Keratinocyte (primary cell): ENCODE results near the gene HOXB7. TPM values are rescaled to one million over a fixed set of nuclear protein-coding genes. Genes with fewer than 3 reads are reported as not detected.

Experiments
- DNase-seq: peaks from one replicate; pipeline ENCODE4 v3.0.0-alpha.2; 2011; ENCODE audit warnings: low read depth, missing footprints, low spot score
- FAIRE-seq: peaks from 2 replicates; lab custom pipeline; 2011; peaks lifted over from hg19 to GRCh38; lab: Jason Lieb, UNC
- H2AFZ ChIP-seq: 2 replicates; pipeline ENCODE4 v1.6.0; 2012; ENCODE audit warnings: low read length, control low read depth, inconsistent platforms; ENCODE audit not compliant: control insufficient read depth
- H3K27ac ChIP-seq: 2 replicates; pipeline ENCODE4 v1.5.1; 2011; ENCODE audit warnings: low read length; ENCODE audit not compliant: control insufficient read depth, insufficient read depth
- H3K27me3 ChIP-seq: 3 replicates; pipeline ENCODE4 v1.6.0; 2011; ENCODE audit warnings: low read length; ENCODE audit not compliant: control insufficient read depth, insufficient read depth; ENCODE audit errors: extremely low read depth
- H3K36me3 ChIP-seq, 2 experiments: 2 replicates in 1 of 2; 3 replicates in 1 of 2; pipeline ENCODE4 v1.5.1; 2011; ENCODE audit warnings: low read length in 2 of 2, mild to moderate bottlenecking in 1 of 2; ENCODE audit not compliant: control insufficient read depth in 2 of 2, insufficient read depth in 2 of 2; ENCODE audit errors: extremely low read depth in 1 of 2
- H3K4me1 ChIP-seq: 3 replicates; pipeline ENCODE4 v1.5.1; 2011; ENCODE audit warnings: low read length; ENCODE audit not compliant: control insufficient read depth, insufficient read depth; ENCODE audit errors: extremely low read depth
- H3K4me2 ChIP-seq: 3 replicates; pipeline ENCODE4 v1.6.0; 2011; ENCODE audit warnings: low read depth, low read length; ENCODE audit not compliant: control insufficient read depth, insufficient read depth; ENCODE audit errors: extremely low read depth
- H3K4me3 ChIP-seq, 3 experiments: fragments of 200-600 bp in 1 of 3; sonication (generic) in 1 of 3; 2 replicates in 2 of 3; 3 replicates in 1 of 3; pipeline ENCODE4 v1.5.1; 2011 to 2016; ENCODE audit warnings: low read length in 3 of 3, mild to moderate bottlenecking in 3 of 3, control low read depth in 2 of 3, inconsistent platforms in 1 of 3, low read depth in 1 of 3, mixed read lengths in 1 of 3, mixed run types in 1 of 3, moderate library complexity in 1 of 3; ENCODE audit not compliant: control insufficient read depth in 2 of 3, insufficient read depth in 2 of 3; ENCODE audit errors: extremely low read depth in 1 of 3
- H3K79me2 ChIP-seq: 2 replicates; pipeline ENCODE4 v1.6.0; 2012; ENCODE audit warnings: low read length; ENCODE audit not compliant: control insufficient read depth, insufficient read depth
- H3K9ac ChIP-seq: 3 replicates; pipeline ENCODE4 v1.6.0; 2011; ENCODE audit warnings: low read length; ENCODE audit not compliant: control insufficient read depth, insufficient read depth; ENCODE audit errors: extremely low read depth
- H3K9me1 ChIP-seq: 3 replicates; pipeline ENCODE4 v1.6.0; 2011; ENCODE audit warnings: low read length; ENCODE audit not compliant: control insufficient read depth, insufficient read depth; ENCODE audit errors: extremely low read depth
- H3K9me3 ChIP-seq: 2 replicates; pipeline ENCODE4 v1.5.1; 2012; ENCODE audit warnings: low read depth, low read length; ENCODE audit not compliant: control insufficient read depth
- H4K20me1 ChIP-seq: 3 replicates; pipeline ENCODE4 v1.6.0; 2011; ENCODE audit warnings: low read length; ENCODE audit not compliant: control insufficient read depth, insufficient read depth; ENCODE audit errors: extremely low read depth
- EZH2 ChIP-seq: IDR thresholded peaks from one replicate; pipeline ENCODE4 v1.6.1; 2012; ENCODE audit warnings: inconsistent platforms, mild to moderate bottlenecking, low read length, moderate library complexity
- dilution Hi-C: fragments of 300-500 bp; cut with MboI; formaldehyde crosslinking; loops from one replicate; pipeline ENCODE4 v1.7.0; 2020; ENCODE audit warnings: low sequenced_read_pairs; ENCODE audit not compliant: extremely low pct_ligation_motif_present
- polyA plus RNA-seq, 5 experiments: library from polyadenylated mRNA; depleted of rRNA in 3 of 5; stranded (reverse) in 3 of 5; stranded (forward) in 1 of 5; unstranded in 1 of 5; fragments of >200 nt; gene quantifications; 1 replicate in 1 of 5; 2 replicates in 3 of 5; 3 replicates in 1 of 5; pipeline versions ENCODE4 v1.2.1 to v1.2.3, GENCODE V29; 2011 to 2012; ENCODE audit warnings: missing spikeins in 2 of 5, low read depth in 1 of 5, low replicate concordance in 1 of 5
- TF ChIP-seq, protein P1 (sequence below), 3 experiments: IDR thresholded peaks in 1 of 3; conservative IDR thresholded peaks in 1 of 3; optimal IDR thresholded peaks in 1 of 3; 2 replicates in 2 of 3; 3 replicates in 1 of 3; pipeline versions ENCODE3 to v1.5.1; 2011; ENCODE audit warnings: low read length in 3 of 3, mild to moderate bottlenecking in 3 of 3, moderate library complexity in 2 of 3, control low read depth in 1 of 3, inconsistent platforms in 1 of 3; ENCODE audit not compliant: insufficient read depth in 2 of 3; ENCODE audit errors: extremely low read depth in 1 of 3

The HOXB7 gene
- polyA plus RNA-seq, 1 donor (not counting 4 experiments of a cell fraction or from before 2014, with no cell fraction given), result 1.0 TPM

DNA sequence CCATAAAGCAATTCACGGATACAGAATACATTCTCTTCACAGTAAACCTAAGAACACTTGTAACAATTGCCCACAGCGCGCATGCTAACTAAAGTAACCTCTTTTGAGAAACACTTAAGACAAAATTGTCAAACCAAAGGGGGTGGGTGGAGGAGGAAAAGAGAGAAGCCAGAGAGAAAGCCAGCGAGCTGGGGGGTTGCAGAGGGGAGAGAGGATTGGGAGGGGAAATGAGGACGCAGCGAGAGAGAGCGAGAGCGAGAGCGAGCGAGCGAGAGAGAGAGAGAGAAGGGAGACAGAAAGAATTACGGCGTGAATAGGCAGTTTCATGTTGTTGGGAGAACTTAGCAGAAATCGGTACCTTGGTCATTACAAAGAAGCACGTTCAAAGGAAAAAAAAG lies 1.6 kb upstream of the HOXB7 start:
- Histone ChIP-seq H3K9me1 (peaks cover 2% of the 10 kb centered on the region), H3K4me1 (peaks cover 8% of the 10 kb centered on the region), H4K20me1 (no peaks in the 10 kb centered on the region), H3K9ac (no peak overlapping the region), H3K27me3 (peaks cover 90% of the 10 kb centered on the region), H3K79me2 (no peaks in the 10 kb centered on the region), H3K9me3 (no peaks in the 10 kb centered on the region), H3K4me3 (peak overlapping the region in 2 of 3 experiments; percentile 20 to 36), H3K27ac (no peak overlapping the region), H3K4me2 (peak overlapping the region; percentile 71), H3K36me3 (no peaks in the 10 kb centered on the region), H2AFZ (no peak overlapping the region)
- TF ChIP-seq, protein P1, sequence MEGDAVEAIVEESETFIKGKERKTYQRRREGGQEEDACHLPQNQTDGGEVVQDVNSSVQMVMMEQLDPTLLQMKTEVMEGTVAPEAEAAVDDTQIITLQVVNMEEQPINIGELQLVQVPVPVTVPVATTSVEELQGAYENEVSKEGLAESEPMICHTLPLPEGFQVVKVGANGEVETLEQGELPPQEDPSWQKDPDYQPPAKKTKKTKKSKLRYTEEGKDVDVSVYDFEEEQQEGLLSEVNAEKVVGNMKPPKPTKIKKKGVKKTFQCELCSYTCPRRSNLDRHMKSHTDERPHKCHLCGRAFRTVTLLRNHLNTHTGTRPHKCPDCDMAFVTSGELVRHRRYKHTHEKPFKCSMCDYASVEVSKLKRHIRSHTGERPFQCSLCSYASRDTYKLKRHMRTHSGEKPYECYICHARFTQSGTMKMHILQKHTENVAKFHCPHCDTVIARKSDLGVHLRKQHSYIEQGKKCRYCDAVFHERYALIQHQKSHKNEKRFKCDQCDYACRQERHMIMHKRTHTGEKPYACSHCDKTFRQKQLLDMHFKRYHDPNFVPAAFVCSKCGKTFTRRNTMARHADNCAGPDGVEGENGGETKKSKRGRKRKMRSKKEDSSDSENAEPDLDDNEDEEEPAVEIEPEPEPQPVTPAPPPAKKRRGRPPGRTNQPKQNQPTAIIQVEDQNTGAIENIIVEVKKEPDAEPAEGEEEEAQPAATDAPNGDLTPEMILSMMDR (optimal IDR thresholded peaks at IDR 0.05 in 1 of 3, IDR thresholded peaks at IDR 0.05 in 1 of 3, conservative IDR thresholded peaks at IDR 0.05 in 1 of 3; ENCODE audit: extremely low read depth in 1 of 3, insufficient read depth in 2 of 3, low read length in 3 of 3), result no peak
- no peak for TF ChIP-seq EZH2
- dilution Hi-C loops, result no loop called here
- FAIRE-seq (no peak), DNase-seq (no peak)

DNA sequence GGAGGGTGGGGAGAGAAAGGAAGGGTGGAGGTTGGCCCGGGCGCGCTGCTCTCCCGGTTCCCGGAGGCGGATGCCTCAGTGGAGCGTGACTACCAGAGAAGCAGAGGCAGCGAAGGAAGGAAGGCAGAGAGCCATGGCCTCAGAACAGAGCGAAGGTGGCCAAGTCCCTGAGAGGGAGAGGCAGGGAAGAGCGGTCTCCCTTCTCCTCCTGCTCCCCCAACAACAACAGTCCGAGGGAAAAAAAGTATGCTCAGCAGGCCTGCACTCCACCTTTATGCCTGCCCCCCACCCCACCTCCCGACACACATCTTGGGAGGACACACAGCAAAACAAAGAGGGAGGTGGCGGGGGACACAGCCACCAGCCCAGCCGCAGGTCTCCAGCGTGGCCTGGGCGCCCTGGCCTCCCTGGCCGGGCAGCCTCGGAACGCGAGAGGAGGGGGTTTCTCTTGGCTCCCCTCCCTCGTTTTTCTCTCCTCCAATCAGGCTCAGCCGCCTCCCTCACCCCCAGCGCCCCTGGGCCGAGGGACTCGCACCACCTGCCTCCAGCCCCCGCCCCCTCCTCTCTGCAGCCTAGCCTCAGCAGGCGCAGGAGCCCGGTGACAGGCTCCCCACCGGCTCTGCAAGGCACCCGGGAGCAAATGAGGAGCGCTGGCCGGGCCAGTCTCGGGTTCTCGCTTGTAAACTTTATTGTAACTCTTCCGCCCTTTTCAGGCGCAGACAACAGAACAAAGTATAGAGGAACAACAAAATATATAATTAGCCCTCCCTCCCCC lies 1.1 kb upstream of the HOXB7 start:
- peaks cover 8% of the 10 kb centered on the region for H3K4me1 ChIP-seq
- H3K4me3 ChIP-seq, result peak overlapping the region in 1 of 3 experiments; percentile 51
- FAIRE-seq (no peak), DNase-seq (no peak)
- H2AFZ ChIP-seq, result no peak overlapping the region
- H3K9ac ChIP-seq, result no peak overlapping the region
- no peaks in the 10 kb centered on the region for H3K9me3 ChIP-seq
- TF ChIP-seq EZH2, result peak; percentile 53
- TF ChIP-seq, protein P1 (optimal IDR thresholded peaks at IDR 0.05 in 1 of 3, IDR thresholded peaks at IDR 0.05 in 1 of 3, conservative IDR thresholded peaks at IDR 0.05 in 1 of 3; ENCODE audit: extremely low read depth in 1 of 3, insufficient read depth in 2 of 3, low read length in 3 of 3), result no peak
- H3K27me3 ChIP-seq, result peaks cover 90% of the 10 kb centered on the region
- no peaks in the 10 kb centered on the region for H3K79me2 ChIP-seq
- peaks cover 2% of the 10 kb centered on the region for H3K9me1 ChIP-seq
- H3K36me3 ChIP-seq, result no peaks in the 10 kb centered on the region
- H3K4me2 ChIP-seq, result peak overlapping the region; percentile 9
- no peaks in the 10 kb centered on the region for H4K20me1 ChIP-seq
- no peak overlapping the region for H3K27ac ChIP-seq
- dilution Hi-C loops, result no loop called here
